ENCODE results near the gene TRIM31.

The TRIM31 gene

GRCh38 chr6:30100585-30101443 is 12.1 kb downstream of the TRIM31 start:
- TF ChIP-seq CTCF (IDR thresholded peaks at IDR 0.05; ENCODE audit: low read length, missing control alignments) = no peak
- no peak for DNase-seq (ENCODE audit: low read depth)
- H3K4me3 ChIP-seq (replicated peaks; ENCODE audit: low read depth, low read length) = no peak overlapping the region

- TF ChIP-seq CTCF (IDR thresholded peaks at IDR 0.05; ENCODE audit: low read length, missing control alignments) = no peak
- no peak for DNase-seq (ENCODE audit: low read depth)
- H3K4me3 ChIP-seq (replicated peaks; ENCODE audit: low read depth, low read length) = no peak overlapping the region
Observed at GRCh38 chr6:30100154-30100553, 12.7 kb downstream of the TRIM31 start.

GRCh38 chr6:30097902-30098768 is 14.8 kb downstream of the TRIM31 start:
- H3K4me3 ChIP-seq (replicated peaks; ENCODE audit: low read depth, low read length) = no peak overlapping the region
- DNase-seq (ENCODE audit: low read depth) = no peak
- no peak for TF ChIP-seq CTCF (IDR thresholded peaks at IDR 0.05; ENCODE audit: low read length, missing control alignments)

- no peak for DNase-seq (ENCODE audit: low read depth)
- H3K4me3 ChIP-seq (replicated peaks; ENCODE audit: low read depth, low read length) = no peak overlapping the region
- TF ChIP-seq CTCF (IDR thresholded peaks at IDR 0.05; ENCODE audit: low read length, missing control alignments) = no peak
Observed at GRCh38 chr6:30096829-30097228, 16.1 kb downstream of the TRIM31 start.

GRCh38 chr6:30093951-30094661 is 18.8 kb downstream of the TRIM31 start:
- no peak for TF ChIP-seq CTCF (IDR thresholded peaks at IDR 0.05; ENCODE audit: low read length, missing control alignments)
- DNase-seq (ENCODE audit: low read depth) = no peak
- H3K4me3 ChIP-seq (replicated peaks; ENCODE audit: low read depth, low read length) = no peak overlapping the region

GRCh38 chr6:30092852-30093543 is 19.9 kb downstream of the TRIM31 start:
- TF ChIP-seq CTCF (IDR thresholded peaks at IDR 0.05; ENCODE audit: low read length, missing control alignments) = no peak
- no peak overlapping the region for H3K4me3 ChIP-seq (replicated peaks; ENCODE audit: low read depth, low read length)
- no peak for DNase-seq (ENCODE audit: low read depth)

All from fibroblast of pulmonary artery (primary cell).